HG03460 (cell line): Measurements from ENCODE around the gene SSTR3.
A peak's percentile ranks its signal among the peaks of the same experiment; 100 is the strongest.
"Not testable (repeated sequence)": the region's sequence is repeated elsewhere in the genome, so short reads cannot be mapped to it uniquely, and the experiment has no call there.

Experiments used
- ATAC-seq: cut with Tn5 transposase; IDR thresholded peaks from one replicate; pipeline ENCODE4 v1.9.1; 2021; ENCODE audit not compliant: unreplicated experiment

SSTR3 gene

GRCh38 chr22:37211075-37211865, 1.0 kb downstream of the SSTR3 start:
- ATAC-seq, result no peak

DNA sequence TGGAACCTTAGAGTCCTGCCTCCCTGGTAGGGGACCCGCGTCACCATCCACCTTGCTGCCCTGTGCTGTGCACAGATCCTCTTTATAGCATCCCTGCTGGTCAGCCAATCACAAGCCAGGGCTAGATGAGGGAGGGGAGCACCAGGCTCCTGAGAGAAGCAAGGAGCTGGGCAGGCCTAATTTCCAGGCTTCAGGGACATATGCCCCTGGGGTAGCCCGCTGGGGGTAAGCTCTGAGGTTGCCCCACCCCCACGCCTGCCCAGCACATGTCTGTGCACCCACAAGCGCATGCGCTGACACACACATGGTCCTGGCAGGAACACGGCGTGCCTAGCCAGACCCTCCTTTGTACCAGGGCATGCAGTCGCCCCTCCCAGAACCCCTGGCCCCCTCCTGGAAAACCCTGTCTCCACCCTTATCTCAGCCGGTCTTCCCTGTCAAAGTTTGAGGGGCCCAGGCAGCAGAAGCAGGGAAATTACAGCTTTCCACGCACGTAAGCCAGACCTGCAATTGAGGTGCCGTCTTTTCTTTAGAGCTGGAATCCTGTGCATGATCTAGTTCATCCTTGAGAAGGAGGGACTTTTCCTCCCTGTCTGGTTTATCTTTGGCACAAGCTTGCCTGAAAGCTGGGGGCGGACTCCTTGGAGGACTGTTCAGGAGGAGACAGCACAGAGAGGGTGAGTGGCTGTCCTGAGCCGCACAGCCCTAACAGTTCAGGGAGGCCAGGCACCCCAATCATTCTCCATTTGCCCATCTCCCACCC, 2.1 kb downstream of the SSTR3 start:
- no peak for ATAC-seq

GRCh38 chr22:37209140-37209845, 3.0 kb downstream of the SSTR3 start:
- ATAC-seq, result no peak

- ATAC-seq, result no peak
Observed at GRCh38 chr22:37208401-37209139, 3.7 kb downstream of the SSTR3 start.

GRCh38 chr22:37207981-37208380, 4.3 kb downstream of the SSTR3 start:
- no peak for ATAC-seq

DNA sequence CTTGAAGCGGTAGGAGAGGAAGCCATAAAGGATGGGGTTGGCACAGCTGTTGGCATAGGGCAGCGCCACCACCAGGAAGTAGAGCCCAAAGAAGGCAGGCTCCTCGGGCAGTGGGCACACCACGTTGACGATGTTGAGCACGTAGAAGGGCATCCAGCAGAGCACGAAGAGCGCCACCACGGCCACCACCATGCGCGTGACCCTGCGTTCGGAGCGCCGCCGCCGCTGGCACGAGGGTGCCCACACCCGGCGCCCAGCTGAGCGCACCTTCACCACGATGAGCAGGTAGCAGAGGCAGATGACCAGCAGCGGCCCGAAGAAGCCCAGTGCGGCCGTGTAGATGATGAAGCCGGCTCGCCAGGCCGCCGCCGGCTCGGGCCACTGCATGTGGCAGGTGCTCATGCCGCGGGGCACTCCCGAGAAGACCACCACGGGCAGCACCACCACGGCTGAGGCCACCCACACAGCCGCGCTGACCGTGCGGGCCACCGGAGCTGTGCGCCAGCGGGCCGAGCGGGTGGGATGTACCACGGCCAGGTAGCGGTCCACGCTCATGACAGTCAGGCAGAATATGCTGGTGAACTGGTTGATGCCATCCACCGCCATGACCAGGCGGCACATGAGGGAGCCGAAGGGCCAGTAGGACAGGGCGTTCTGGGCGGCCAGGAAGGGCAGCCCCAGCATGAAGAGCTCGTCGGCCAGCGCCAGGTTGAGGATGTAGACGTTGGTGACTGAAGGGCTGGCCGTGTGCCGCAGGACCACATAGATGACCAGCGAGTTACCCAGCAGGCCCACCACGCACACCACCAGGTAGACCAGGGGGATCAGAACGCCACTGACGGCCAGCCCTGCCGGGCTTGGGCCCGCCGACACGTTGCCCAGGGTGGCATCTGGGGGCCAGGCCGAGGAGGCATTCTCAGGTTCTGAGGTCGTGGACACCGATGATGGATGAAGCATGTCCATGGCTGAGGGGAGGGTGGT, 5.1 kb downstream of the SSTR3 start:
- no peak for ATAC-seq

DNA sequence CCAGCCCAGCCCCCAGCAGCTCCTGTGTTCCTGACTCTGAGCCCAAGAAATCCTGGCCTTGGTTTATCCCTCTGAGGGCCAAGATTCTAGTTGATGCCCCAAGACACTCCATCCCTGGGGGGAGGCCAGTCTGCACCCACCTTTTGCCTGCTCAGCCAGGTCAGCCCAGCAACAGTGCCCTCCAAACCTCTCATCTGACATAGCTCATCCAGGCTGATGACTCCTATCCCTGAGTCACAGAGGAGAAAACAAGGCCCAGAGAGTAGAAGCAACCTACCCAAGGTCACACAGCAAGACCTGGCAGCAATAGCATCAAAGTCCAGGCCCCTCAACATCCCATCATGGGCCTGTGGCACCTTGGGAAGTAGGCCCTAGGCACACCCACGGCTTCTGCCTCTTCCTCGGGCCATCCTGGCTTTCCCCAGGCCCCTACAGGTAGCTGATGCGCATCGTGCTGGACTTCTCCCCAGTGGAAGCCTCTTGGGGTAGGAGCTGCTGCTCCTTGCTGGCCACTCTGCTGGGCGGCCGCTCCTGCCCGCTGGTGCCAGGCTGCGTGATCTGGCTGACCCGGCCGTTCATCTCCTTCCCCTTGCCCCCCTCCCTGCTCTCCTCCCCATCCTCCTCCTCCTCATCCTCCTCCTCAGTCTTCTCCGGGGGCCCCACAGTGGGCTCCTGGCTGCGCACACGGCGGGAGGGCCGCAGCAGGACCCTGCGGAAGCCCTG, 6.0 kb downstream of the SSTR3 start:
- ATAC-seq, result no peak

- no peak for ATAC-seq
Observed at GRCh38 chr22:37205046-37205445, 7.2 kb downstream of the SSTR3 start.

DNA sequence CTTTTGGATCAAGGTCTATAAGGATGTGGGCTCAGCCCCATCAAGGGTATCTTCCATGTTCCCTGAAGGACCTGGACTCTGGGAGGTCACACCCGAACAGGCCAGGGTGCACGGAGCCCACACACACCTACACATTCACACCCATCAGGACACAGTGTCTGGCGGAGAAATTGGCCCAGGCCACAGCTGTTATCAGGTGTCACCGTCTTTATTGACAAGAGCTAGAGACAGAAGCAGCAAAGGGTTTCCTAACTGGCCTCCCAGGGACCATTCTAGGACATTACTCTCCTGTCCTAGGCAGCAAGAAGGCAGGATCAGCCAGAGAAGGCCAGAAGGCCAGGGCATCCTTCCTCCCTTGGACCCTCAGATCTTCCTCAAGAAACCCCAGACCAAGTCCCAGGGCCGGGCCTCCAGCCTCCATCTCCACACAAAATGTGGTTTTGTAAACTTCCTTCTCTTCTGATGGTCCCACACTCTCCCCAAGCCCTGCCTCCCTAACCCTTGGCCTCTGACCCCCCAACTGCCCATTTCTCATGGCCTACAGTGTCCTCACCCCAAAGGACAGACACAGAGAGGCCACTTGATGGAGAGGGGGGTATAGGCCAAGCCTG, 8.1 kb downstream of the SSTR3 start:
- no peak for ATAC-seq

GRCh38 chr22:37203354-37204044, 8.8 kb downstream of the SSTR3 start:
- ATAC-seq, result no peak

DNA sequence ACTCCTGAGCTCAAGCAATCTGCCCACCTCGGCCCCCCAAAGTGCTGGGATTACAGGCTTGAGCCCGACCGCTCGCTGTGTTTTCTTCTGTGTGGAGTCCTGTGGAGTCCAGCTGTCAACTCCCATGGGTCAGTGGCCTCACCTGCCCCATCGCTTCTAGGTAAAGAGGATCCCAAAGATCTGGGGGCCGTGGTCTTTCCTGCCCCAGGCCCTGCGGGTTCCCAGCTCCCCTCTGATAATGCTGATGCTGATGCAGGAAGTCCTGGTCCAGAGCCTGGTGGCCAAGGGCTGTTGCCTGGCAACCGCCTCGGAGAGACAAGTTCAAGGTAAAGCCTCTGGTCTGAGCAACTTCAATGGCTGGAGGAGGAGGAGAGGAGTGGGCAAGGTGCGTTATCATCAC, 9.6 kb downstream of the SSTR3 start:
- ATAC-seq, result no peak

- no peak for ATAC-seq
Observed at GRCh38 chr22:37202001-37202555, 10.2 kb downstream of the SSTR3 start.

DNA sequence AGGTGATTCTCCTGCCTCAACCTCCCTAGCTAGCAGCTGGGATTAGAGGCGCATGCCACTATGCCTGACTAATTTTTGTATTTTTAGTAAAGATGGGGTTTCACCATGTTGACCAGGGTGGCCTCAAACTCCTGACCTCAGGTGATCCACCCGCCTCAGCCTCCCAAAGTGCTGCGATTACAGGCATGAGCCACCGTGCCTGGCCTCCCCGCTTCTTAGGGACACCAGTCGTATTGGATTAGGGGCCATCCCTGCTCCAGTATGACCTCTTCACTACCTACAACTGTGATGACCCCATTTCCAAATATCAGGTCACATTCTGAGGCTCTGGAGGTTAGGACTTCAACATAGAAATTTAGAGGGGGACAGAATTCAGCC, 10.8 kb downstream of the SSTR3 start:
- ATAC-seq, result not testable (repeated sequence)

- no peak for ATAC-seq
Observed at GRCh38 chr22:37199760-37200108, 12.5 kb downstream of the SSTR3 start.

DNA sequence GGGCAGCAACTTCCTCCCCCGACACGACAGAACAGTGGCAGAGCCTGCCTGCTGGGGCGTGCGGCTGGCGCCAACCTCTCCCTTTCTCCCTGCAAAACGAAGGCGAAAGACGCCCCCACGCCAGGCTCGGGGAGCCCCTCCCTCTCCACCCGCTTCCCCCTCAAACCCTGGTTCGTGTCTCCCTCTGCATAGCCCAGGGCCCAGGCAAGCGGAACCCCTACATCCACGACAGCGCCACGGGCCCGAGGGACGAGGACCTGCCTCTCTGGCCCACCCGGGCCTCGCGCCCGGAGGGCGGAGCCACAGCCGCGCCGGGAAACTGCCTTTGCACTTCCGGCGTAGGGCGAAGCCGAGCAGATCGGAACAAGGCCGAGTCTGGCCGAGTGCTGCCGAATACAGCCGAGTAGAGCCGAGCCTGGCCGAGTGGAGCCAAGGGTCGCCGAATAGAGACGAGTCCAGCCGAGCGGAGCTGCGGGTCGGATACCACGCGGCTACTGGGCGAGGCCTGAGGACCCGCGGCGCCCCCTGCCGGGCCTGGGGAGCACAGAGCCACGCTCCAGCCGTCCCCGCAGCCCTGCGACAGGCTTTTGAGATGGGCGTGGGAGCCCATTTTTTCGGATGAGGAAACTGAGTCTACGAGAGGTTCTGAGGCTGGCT, 13.0 kb downstream of the SSTR3 start:
- peak; percentile 87 for ATAC-seq

- no peak for ATAC-seq
Observed at GRCh38 chr22:37198258-37199102, 13.8 kb downstream of the SSTR3 start.
